Osteocyte (in vitro differentiated cells): Measurements from ENCODE around the gene MED4. TPM values are rescaled to one million over a fixed set of nuclear protein-coding genes. Genes with fewer than 3 reads are reported as not detected.

ENCODE experiments used
- DNase-seq: peaks from one replicate; pipeline ENCODE4 v3.0.0; 2021; ENCODE audit warnings: mixed read lengths; ENCODE audit not compliant: unreplicated experiment; ENCODE audit errors: extremely low spot score
- H3K27ac Mint-ChIP-seq: one replicate; pipeline ENCODE4 v1.8.0; 2021; ENCODE audit warnings: mild to moderate bottlenecking, mixed read lengths; ENCODE audit not compliant: unreplicated experiment
- H3K27me3 Mint-ChIP-seq: one replicate; pipeline ENCODE4 v1.8.0; 2021; ENCODE audit warnings: mixed read lengths; ENCODE audit not compliant: unreplicated experiment
- H3K36me3 Mint-ChIP-seq: one replicate; pipeline ENCODE4 v1.8.0; 2021; ENCODE audit warnings: mixed read lengths; ENCODE audit not compliant: unreplicated experiment
- H3K4me1 Mint-ChIP-seq: one replicate; pipeline ENCODE4 v1.8.0; 2021; ENCODE audit warnings: mixed read lengths; ENCODE audit not compliant: unreplicated experiment
- H3K4me3 Mint-ChIP-seq: one replicate; pipeline ENCODE4 v1.8.0; 2021; ENCODE audit warnings: mild to moderate bottlenecking, moderate library complexity, mixed read lengths; ENCODE audit not compliant: unreplicated experiment
- H3K9me3 Mint-ChIP-seq: one replicate; pipeline ENCODE4 v1.8.0; 2021; ENCODE audit warnings: mixed read lengths; ENCODE audit not compliant: unreplicated experiment
- CTCF ChIP-seq: fragments of 200-600 bp; sonication (generic); IDR thresholded peaks from 2 replicates; pipeline ENCODE4 v1.5.0; 2021; ENCODE audit warnings: antibody characterized with exemption, mild to moderate bottlenecking, moderate library complexity
- total RNA-seq: library from RNA; stranded (reverse); gene quantifications from 2 replicates; pipeline ENCODE4 v1.2.1, GENCODE V29; 2021

MED4 gene
- total RNA-seq, 1 donor from 2014 or later: 44.2 TPM

- H3K4me1 Mint-ChIP-seq: peaks cover 3% of the 10 kb centered on the region
- H3K4me3 Mint-ChIP-seq: no peak overlapping the region
- no peaks in the 10 kb centered on the region for H3K9me3 Mint-ChIP-seq
- H3K36me3 Mint-ChIP-seq: no peaks in the 10 kb centered on the region
- TF ChIP-seq CTCF: no peak
- H3K27me3 Mint-ChIP-seq: peaks cover 30% of the 10 kb centered on the region
- no peak overlapping the region for H3K27ac Mint-ChIP-seq
- DNase-seq: no peak
These were observed 25.3 kb upstream of the MED4 start for GRCh38 chr13:48120241-48120640.

- TF ChIP-seq CTCF: no peak
- H3K27me3 Mint-ChIP-seq: peaks cover 30% of the 10 kb centered on the region
- peaks cover 3% of the 10 kb centered on the region for H3K4me1 Mint-ChIP-seq
- no peaks in the 10 kb centered on the region for H3K9me3 Mint-ChIP-seq
- DNase-seq: no peak
- no peak overlapping the region for H3K4me3 Mint-ChIP-seq
- H3K27ac Mint-ChIP-seq: no peak overlapping the region
- no peaks in the 10 kb centered on the region for H3K36me3 Mint-ChIP-seq
These were observed 23.1 kb upstream of the MED4 start for GRCh38 chr13:48118030-48118429.

GRCh38 chr13:48116808-48117207 lies 21.9 kb upstream of the MED4 start:
- no peak for TF ChIP-seq CTCF
- Mint-ChIP-seq H3K27me3 (peaks cover 30% of the 10 kb centered on the region), H3K9me3 (no peaks in the 10 kb centered on the region), H3K36me3 (no peaks in the 10 kb centered on the region), H3K4me3 (no peak overlapping the region), H3K4me1 (peaks cover 3% of the 10 kb centered on the region), H3K27ac (no peak overlapping the region)
- DNase-seq: no peak

GRCh38 chr13:48113756-48114130 lies 18.8 kb upstream of the MED4 start:
- TF ChIP-seq CTCF: no peak
- no peak overlapping the region for H3K4me3 Mint-ChIP-seq
- H3K9me3 Mint-ChIP-seq: no peaks in the 10 kb centered on the region
- H3K36me3 Mint-ChIP-seq: no peaks in the 10 kb centered on the region
- H3K27ac Mint-ChIP-seq: no peak overlapping the region
- no peak for DNase-seq
- H3K27me3 Mint-ChIP-seq: peaks cover 17% of the 10 kb centered on the region
- peaks cover 20% of the 10 kb centered on the region for H3K4me1 Mint-ChIP-seq

GRCh38 chr13:48112896-48113755 lies 18.2 kb upstream of the MED4 start:
- Mint-ChIP-seq H3K27me3 (peaks cover 17% of the 10 kb centered on the region), H3K27ac (no peak overlapping the region), H3K9me3 (no peaks in the 10 kb centered on the region), H3K4me3 (no peak overlapping the region), H3K36me3 (no peaks in the 10 kb centered on the region), H3K4me1 (peaks cover 20% of the 10 kb centered on the region)
- TF ChIP-seq CTCF: no peak
- DNase-seq: no peak
